SK-N-SH (cell line): Measurements from ENCODE around the gene INS. TPM values are rescaled to one million over a fixed set of nuclear protein-coding genes. Genes with fewer than 3 reads are reported as not detected.

Experiments
- CTCF ChIA-PET: fragments of 300-600, 350-600 bp; formaldehyde crosslinking; extraction: SDS; loops from one replicate; lab custom pipeline; 2021; lab: Yijun Ruan, JAX
- POLR2A ChIA-PET: fragments of 350-600 bp; sonication (Branson Sonifier 250); formaldehyde crosslinking; extraction: SDS; loops from one replicate; lab custom pipeline; 2020; ENCODE audit warnings: antibody characterized with exemption, inconsistent platforms; lab: Yijun Ruan, JAX
- DNase-seq: peaks from one replicate; pipeline ENCODE4 v3.0.0; 2012
- H2AFZ ChIP-seq: fragments of 200-600 bp; sonication (generic); 2 replicates; pipeline ENCODE4 v1.8.1; 2016; ENCODE audit warnings: antibody characterized with exemption, mild to moderate bottlenecking, low read depth
- H3F3A ChIP-seq: fragments of 200-600 bp; sonication (generic); replicated peaks from 2 replicates; pipeline ENCODE3; 2016; ENCODE audit warnings: antibody characterized with exemption, mild to moderate bottlenecking; ENCODE audit not compliant: insufficient read depth
- H3K27ac ChIP-seq, 2 experiments: fragments of 200-500 bp in 1 of 2; fragments of 200-600 bp in 1 of 2; sonication (Bioruptor generic) in 1 of 2; sonication (generic), shearing (Covaris generic) in 1 of 2; 2 replicates each; pipeline versions ENCODE4 v1.5.1 to v1.6.1; 2014 to 2016; ENCODE audit warnings: low read depth in 2 of 2, inconsistent platforms in 1 of 2, low read length in 1 of 2, mild to moderate bottlenecking in 1 of 2, mixed read lengths in 1 of 2
- H3K27me3 ChIP-seq: fragments of 200-600 bp; sonication (generic), shearing (Covaris generic); 2 replicates; pipeline ENCODE4 v1.6.1; 2016; ENCODE audit warnings: mixed run types; ENCODE audit not compliant: insufficient read depth
- H3K36me3 ChIP-seq, 2 experiments: fragments of 200-500 bp in 1 of 2; fragments of 200-600 bp in 1 of 2; sonication (Bioruptor generic) in 1 of 2; sonication (generic) in 1 of 2; replicated peaks in 1 of 2; 2 replicates each; pipeline versions ENCODE3 to v1.5.1; 2014 to 2016; ENCODE audit warnings: low read length in 1 of 2, mild to moderate bottlenecking in 1 of 2; ENCODE audit not compliant: insufficient read depth in 2 of 2, control insufficient read depth in 1 of 2
- H3K4me1 ChIP-seq, 2 experiments: fragments of 200-500 bp in 1 of 2; fragments of 200-600 bp in 1 of 2; sonication (Bioruptor generic) in 1 of 2; sonication (generic), shearing (Covaris generic) in 1 of 2; 2 replicates each; pipeline versions ENCODE4 v1.5.1 to v1.6.1; 2014 to 2016; ENCODE audit warnings: low read depth in 1 of 2, low read length in 1 of 2, mixed run types in 1 of 2; ENCODE audit not compliant: insufficient read depth in 2 of 2, control insufficient read depth in 1 of 2
- H3K4me2 ChIP-seq: fragments of 200-600 bp; sonication (generic), shearing (Covaris generic); 2 replicates; pipeline ENCODE4 v1.6.1; 2017; ENCODE audit warnings: mixed run types
- H3K4me3 ChIP-seq, 2 experiments: fragments of 200-500 bp in 1 of 2; fragments of 200-600 bp in 1 of 2; sonication (Bioruptor generic) in 1 of 2; sonication (generic), shearing (Covaris generic) in 1 of 2; 2 replicates each; pipeline versions ENCODE4 v1.5.1 to v1.8.1; 2014 to 2016; ENCODE audit warnings: low read depth in 2 of 2, inconsistent platforms in 1 of 2, low read length in 1 of 2, mild to moderate bottlenecking in 1 of 2, mixed read lengths in 1 of 2, moderate library complexity in 1 of 2
- H3K79me2 ChIP-seq: fragments of 200-600 bp; sonication (generic); 2 replicates; pipeline ENCODE4 v1.8.1; 2017; ENCODE audit warnings: mild to moderate bottlenecking; ENCODE audit not compliant: insufficient read depth
- H3K9ac ChIP-seq: fragments of 200-600 bp; sonication (generic); 2 replicates; pipeline ENCODE4 v1.6.1; 2017; ENCODE audit warnings: mixed run types
- H3K9me2 ChIP-seq: fragments of 200-600 bp; sonication (generic); 2 replicates; pipeline ENCODE4 v1.6.1; 2017; ENCODE audit warnings: mixed run types
- H3K9me3 ChIP-seq: fragments of 200-600 bp; sonication (generic); 2 replicates; pipeline ENCODE4 v1.6.1; 2017; ENCODE audit warnings: mixed run types, mild to moderate bottlenecking, moderate library complexity
- H4K20me1 ChIP-seq: fragments of 200-600 bp; sonication (generic); 2 replicates; pipeline ENCODE4 v1.6.1; 2017; ENCODE audit warnings: mild to moderate bottlenecking, mixed run types; ENCODE audit not compliant: insufficient read depth
- CHD2 ChIP-seq: fragments of 150-350 bp; IDR thresholded peaks from 2 replicates; pipeline ENCODE4 v1.6.1; 2018; ENCODE audit warnings: low read length; ENCODE audit not compliant: partially characterized antibody
- EP300 ChIP-seq, 2 experiments: IDR thresholded peaks; 2 replicates each; pipeline versions ENCODE4 v1.4.0 to v1.6.1; 2012; ENCODE audit warnings: borderline replicate concordance in 1 of 2, low read depth in 1 of 2, low read length in 1 of 2
- EZH2phosphoT487 ChIP-seq: fragments of 200-600 bp; sonication (generic); IDR thresholded peaks from 2 replicates; pipeline ENCODE4 v1.6.1; 2017; ENCODE audit warnings: low read depth, mixed run types, mild to moderate bottlenecking, antibody characterized with exemption, moderate library complexity, borderline replicate concordance
- FOXM1 ChIP-seq: IDR thresholded peaks from 2 replicates; pipeline ENCODE4 v1.4.0; 2012; ENCODE audit warnings: low read depth, mild to moderate bottlenecking
- GATA2 ChIP-seq: sonication (generic); formaldehyde crosslinking; IDR thresholded peaks from 2 replicates; pipeline ENCODE4 v1.5.0; 2020; ENCODE audit warnings: mild to moderate bottlenecking, missing genetic modification reagents
- JUND ChIP-seq: IDR thresholded peaks from 2 replicates; pipeline ENCODE4 v1.4.0; 2012
- MEF2A ChIP-seq: IDR thresholded peaks from 2 replicates; pipeline ENCODE4 v1.4.0; 2012; ENCODE audit warnings: low read depth, borderline replicate concordance
- RCOR1 ChIP-seq: fragments of 150-350 bp; IDR thresholded peaks from 2 replicates; pipeline ENCODE4 v1.6.1; 2017; ENCODE audit warnings: antibody characterized with exemption, low read length
- REST ChIP-seq: IDR thresholded peaks from 2 replicates; pipeline ENCODE4 v1.6.1; 2012; ENCODE audit warnings: mild to moderate bottlenecking, low read depth, low read length, moderate library complexity
- RFX5 ChIP-seq: IDR thresholded peaks from 2 replicates; pipeline ENCODE4 v1.6.1; 2012; ENCODE audit warnings: mild to moderate bottlenecking, improper control_type of control experiment, low read length
- SIN3A ChIP-seq: IDR thresholded peaks from 2 replicates; pipeline ENCODE4 v1.6.1; 2012; ENCODE audit warnings: low read depth, mild to moderate bottlenecking, low read length, moderate library complexity, borderline replicate concordance
- SMC3 ChIP-seq: IDR thresholded peaks from 2 replicates; pipeline ENCODE4 v1.6.1; 2012; ENCODE audit warnings: low read depth, low read length, improper control_type of control experiment
- TCF12 ChIP-seq: IDR thresholded peaks from 2 replicates; pipeline ENCODE4 v1.4.0; 2012
- USF2 ChIP-seq: fragments of 150-350 bp; IDR thresholded peaks from 2 replicates; pipeline ENCODE4 v1.6.1; 2017; ENCODE audit warnings: antibody characterized with exemption, low read length, low read depth, borderline replicate concordance
- WGBS: methylation state at CpG from one replicate; pipeline ENCODE4 v1.1.6; 2017; ENCODE audit warnings: low lambda C conversion rate; 5-methylcytosine and 5-hydroxymethylcytosine counted together
- polyA plus RNA-seq, 3 experiments: library from polyadenylated mRNA; depleted of rRNA; stranded (reverse); fragments of >200 nt; gene quantifications; 2 replicates each; pipeline ENCODE4 v1.2.3, GENCODE V29; 2012
- TF ChIP-seq, protein P1 (sequence below): IDR thresholded peaks from 2 replicates; pipeline ENCODE4 v1.4.0; 2012; ENCODE audit warnings: low read depth, borderline replicate concordance
- TF ChIP-seq, protein P2 (sequence below): fragments of 200-600 bp; sonication (generic); IDR thresholded peaks from 2 replicates; pipeline ENCODE4 v1.6.1; 2017; ENCODE audit warnings: antibody characterized with exemption, mild to moderate bottlenecking, moderate library complexity
- TF ChIP-seq, protein P3 (sequence below): IDR thresholded peaks from 2 replicates; pipeline ENCODE4; 2012
- TF ChIP-seq, protein P4 (sequence below): IDR thresholded peaks from 2 replicates; pipeline ENCODE4 v1.4.0; 2012; ENCODE audit warnings: low read depth

Gene INS
- polyA plus RNA-seq, 1 of the 3 experiments (the other 2 are of a cell fraction), result not detected

- WGBS, result 64% methylated on average over 16 of the region's 18 CpGs
- Histone ChIP-seq H2AFZ (no peak overlapping the region), H3K36me3 (no peaks in the 10 kb centered on the region), H3K9me2 (no peaks in the 10 kb centered on the region), H3K4me2 (no peak overlapping the region), H3F3A (no peaks in the 10 kb centered on the region), H3K4me1 (peaks cover 0 to 14% of the 10 kb centered on the region in 2 experiments; a peak in 1 of 4 replicates), H3K27me3 (no peaks in the 10 kb centered on the region), H3K79me2 (no peaks in the 10 kb centered on the region), H3K4me3 (no peak overlapping the region), H3K9me3 (no peaks in the 10 kb centered on the region), H4K20me1 (no peaks in the 10 kb centered on the region), H3K9ac (no peak overlapping the region), H3K27ac (no peak overlapping the region)
- CTCF ChIA-PET, result interaction anchor here (0.6 to 1.7 kb wide), 2 partner anchors 9 to 335 kb away, joined by 3 read pairs; no protein-coding TSS in a partner anchor
- TF ChIP-seq, protein P1, sequence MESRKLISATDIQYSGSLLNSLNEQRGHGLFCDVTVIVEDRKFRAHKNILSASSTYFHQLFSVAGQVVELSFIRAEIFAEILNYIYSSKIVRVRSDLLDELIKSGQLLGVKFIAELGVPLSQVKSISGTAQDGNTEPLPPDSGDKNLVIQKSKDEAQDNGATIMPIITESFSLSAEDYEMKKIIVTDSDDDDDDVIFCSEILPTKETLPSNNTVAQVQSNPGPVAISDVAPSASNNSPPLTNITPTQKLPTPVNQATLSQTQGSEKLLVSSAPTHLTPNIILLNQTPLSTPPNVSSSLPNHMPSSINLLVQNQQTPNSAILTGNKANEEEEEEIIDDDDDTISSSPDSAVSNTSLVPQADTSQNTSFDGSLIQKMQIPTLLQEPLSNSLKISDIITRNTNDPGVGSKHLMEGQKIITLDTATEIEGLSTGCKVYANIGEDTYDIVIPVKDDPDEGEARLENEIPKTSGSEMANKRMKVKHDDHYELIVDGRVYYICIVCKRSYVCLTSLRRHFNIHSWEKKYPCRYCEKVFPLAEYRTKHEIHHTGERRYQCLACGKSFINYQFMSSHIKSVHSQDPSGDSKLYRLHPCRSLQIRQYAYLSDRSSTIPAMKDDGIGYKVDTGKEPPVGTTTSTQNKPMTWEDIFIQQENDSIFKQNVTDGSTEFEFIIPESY, result no peak
- TF ChIP-seq EZH2phosphoT487 (no peak), USF2 (no peak), SIN3A (no peak), TCF12 (no peak), FOXM1 (no peak), MEF2A (no peak), RCOR1 (no peak), JUND (no peak), GATA2 (no peak), EP300 (IDR thresholded peaks at IDR 0.05; ENCODE audit: borderline replicate concordance in 1 of 2, low read depth in 1 of 2, low read length in 1 of 2) (no peak)
- TF ChIP-seq, protein P2, sequence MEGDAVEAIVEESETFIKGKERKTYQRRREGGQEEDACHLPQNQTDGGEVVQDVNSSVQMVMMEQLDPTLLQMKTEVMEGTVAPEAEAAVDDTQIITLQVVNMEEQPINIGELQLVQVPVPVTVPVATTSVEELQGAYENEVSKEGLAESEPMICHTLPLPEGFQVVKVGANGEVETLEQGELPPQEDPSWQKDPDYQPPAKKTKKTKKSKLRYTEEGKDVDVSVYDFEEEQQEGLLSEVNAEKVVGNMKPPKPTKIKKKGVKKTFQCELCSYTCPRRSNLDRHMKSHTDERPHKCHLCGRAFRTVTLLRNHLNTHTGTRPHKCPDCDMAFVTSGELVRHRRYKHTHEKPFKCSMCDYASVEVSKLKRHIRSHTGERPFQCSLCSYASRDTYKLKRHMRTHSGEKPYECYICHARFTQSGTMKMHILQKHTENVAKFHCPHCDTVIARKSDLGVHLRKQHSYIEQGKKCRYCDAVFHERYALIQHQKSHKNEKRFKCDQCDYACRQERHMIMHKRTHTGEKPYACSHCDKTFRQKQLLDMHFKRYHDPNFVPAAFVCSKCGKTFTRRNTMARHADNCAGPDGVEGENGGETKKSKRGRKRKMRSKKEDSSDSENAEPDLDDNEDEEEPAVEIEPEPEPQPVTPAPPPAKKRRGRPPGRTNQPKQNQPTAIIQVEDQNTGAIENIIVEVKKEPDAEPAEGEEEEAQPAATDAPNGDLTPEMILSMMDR, result no peak
- DNase-seq, result no peak
- POLR2A ChIA-PET, result no interaction called here
Measured at GRCh38 chr11:2177076-2177475, 16.1 kb upstream of the INS start.

GRCh38 chr11:2176389-2176900 lies 15.4 kb upstream of the INS start:
- Histone ChIP-seq H3F3A (no peaks in the 10 kb centered on the region), H3K9me3 (no peaks in the 10 kb centered on the region), H3K27ac (no peak overlapping the region), H3K36me3 (no peaks in the 10 kb centered on the region), H3K9me2 (no peaks in the 10 kb centered on the region), H3K4me1 (peaks cover 0 to 17% of the 10 kb centered on the region in 2 experiments; a peak in 1 of 4 replicates), H3K79me2 (no peaks in the 10 kb centered on the region), H3K27me3 (no peaks in the 10 kb centered on the region), H3K9ac (no peak overlapping the region), H3K4me3 (no peak overlapping the region), H4K20me1 (no peaks in the 10 kb centered on the region), H3K4me2 (no peak overlapping the region), H2AFZ (no peak overlapping the region)
- POLR2A ChIA-PET, result no interaction called here
- DNase-seq, result no peak
- CTCF ChIA-PET, result no interaction called here
- 81% methylated on average over 13 of the region's 14 CpGs for WGBS
- TF ChIP-seq, protein P3, sequence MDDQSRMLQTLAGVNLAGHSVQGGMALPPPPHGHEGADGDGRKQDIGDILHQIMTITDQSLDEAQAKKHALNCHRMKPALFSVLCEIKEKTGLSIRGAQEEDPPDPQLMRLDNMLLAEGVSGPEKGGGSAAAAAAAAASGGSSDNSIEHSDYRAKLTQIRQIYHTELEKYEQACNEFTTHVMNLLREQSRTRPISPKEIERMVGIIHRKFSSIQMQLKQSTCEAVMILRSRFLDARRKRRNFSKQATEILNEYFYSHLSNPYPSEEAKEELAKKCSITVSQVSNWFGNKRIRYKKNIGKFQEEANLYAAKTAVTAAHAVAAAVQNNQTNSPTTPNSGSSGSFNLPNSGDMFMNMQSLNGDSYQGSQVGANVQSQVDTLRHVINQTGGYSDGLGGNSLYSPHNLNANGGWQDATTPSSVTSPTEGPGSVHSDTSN, result no peak
- TF ChIP-seq SMC3, result no peak
- no peak for TF ChIP-seq GATA2
- no peak for TF ChIP-seq EZH2phosphoT487
- TF ChIP-seq, protein P4, sequence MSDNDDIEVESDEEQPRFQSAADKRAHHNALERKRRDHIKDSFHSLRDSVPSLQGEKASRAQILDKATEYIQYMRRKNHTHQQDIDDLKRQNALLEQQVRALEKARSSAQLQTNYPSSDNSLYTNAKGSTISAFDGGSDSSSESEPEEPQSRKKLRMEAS, result no peak
- no peak for TF ChIP-seq REST
- no peak for TF ChIP-seq RFX5
- TF ChIP-seq CHD2, result no peak
